DND-41 (cell line): ENCODE data around the gene HES5.
A peak's percentile ranks its signal among the peaks of the same experiment; 100 is the strongest.

Source experiments
- ATAC-seq: fragments of 200-7000 bp; cut with Tn5 transposase; 3 replicates; pipeline ENCODE4 v1.9.1; 2021; ENCODE audit warnings: low read depth; ENCODE audit not compliant: insufficient read depth
- DNase-seq: peaks from one replicate; pipeline ENCODE4 v3.0.0-alpha.2; 2020
- H2AFZ ChIP-seq: 2 replicates; pipeline ENCODE4 v1.6.0; 2012; ENCODE audit warnings: low read depth, low read length
- H3K27ac ChIP-seq: 2 replicates; pipeline ENCODE4 v1.5.1; 2012; ENCODE audit warnings: low read length, inconsistent platforms
- H3K27me3 ChIP-seq: fragments of 200-600 bp; sonication (generic); 2 replicates; pipeline ENCODE4 v1.6.0; 2012; ENCODE audit warnings: low read length, mild to moderate bottlenecking, inconsistent platforms; ENCODE audit not compliant: insufficient read depth, poor library complexity
- H3K36me3 ChIP-seq: 2 replicates; pipeline ENCODE4 v1.5.1; 2012; ENCODE audit warnings: low read length, inconsistent platforms; ENCODE audit not compliant: insufficient read depth
- H3K4me1 ChIP-seq: 2 replicates; pipeline ENCODE4 v1.5.1; 2012; ENCODE audit warnings: mild to moderate bottlenecking, low read length; ENCODE audit not compliant: insufficient read depth
- H3K4me2 ChIP-seq: 2 replicates; pipeline ENCODE4 v1.6.0; 2012; ENCODE audit warnings: mild to moderate bottlenecking, moderate library complexity, low read length, inconsistent platforms; ENCODE audit not compliant: insufficient read depth
- H3K4me3 ChIP-seq, 2 experiments: fragments of 200-600 bp in 1 of 2; shearing (Covaris generic) in 1 of 2; 2 replicates each; pipeline ENCODE4 v1.5.1; 2012 to 2016; ENCODE audit warnings: inconsistent platforms in 2 of 2, low read length in 2 of 2, mild to moderate bottlenecking in 2 of 2, low read depth in 1 of 2, moderate library complexity in 1 of 2
- H3K79me2 ChIP-seq: 2 replicates; pipeline ENCODE4 v1.6.0; 2012; ENCODE audit warnings: low read length, inconsistent platforms; ENCODE audit not compliant: insufficient read depth
- H3K9ac ChIP-seq: 2 replicates; pipeline ENCODE4 v1.6.0; 2012; ENCODE audit warnings: low read depth, mild to moderate bottlenecking, inconsistent platforms, low read length, moderate library complexity
- H3K9me3 ChIP-seq: 2 replicates; pipeline ENCODE4 v1.5.1; 2012; ENCODE audit warnings: low read length, moderate library complexity, mild to moderate bottlenecking, inconsistent platforms; ENCODE audit not compliant: insufficient read depth, severe bottlenecking
- H4K20me1 ChIP-seq: 2 replicates; pipeline ENCODE4 v1.6.0; 2012; ENCODE audit warnings: low read length; ENCODE audit not compliant: insufficient read depth
- CTCF ChIP-seq: IDR thresholded peaks from 2 replicates; pipeline ENCODE4 v1.5.1; 2012; ENCODE audit warnings: borderline replicate concordance, low read length, moderate library complexity, mild to moderate bottlenecking; ENCODE audit not compliant: poor library complexity, severe bottlenecking; ENCODE audit errors: extremely low read depth
- EZH2 ChIP-seq: IDR thresholded peaks from 3 replicates; pipeline ENCODE4 v1.6.1; 2012; ENCODE audit warnings: borderline replicate concordance, low read depth, mild to moderate bottlenecking, moderate library complexity, low read length, inconsistent platforms; ENCODE audit not compliant: severe bottlenecking

Gene HES5

GRCh38 chr1:2564815-2565374 is 34.8 kb upstream of the HES5 start:
- Histone ChIP-seq H3K36me3 (no peaks in the 10 kb centered on the region), H3K4me3 (no peak overlapping the region), H3K9me3 (no peaks in the 10 kb centered on the region), H4K20me1 (no peaks in the 10 kb centered on the region), H3K27ac (no peak overlapping the region), H2AFZ (no peak overlapping the region), H3K4me2 (no peak overlapping the region), H3K27me3 (no peaks in the 10 kb centered on the region), H3K4me1 (no peaks in the 10 kb centered on the region), H3K9ac (no peak overlapping the region), H3K79me2 (no peaks in the 10 kb centered on the region)
- no peak for TF ChIP-seq CTCF
- TF ChIP-seq EZH2: no peak
- DNase-seq: no peak
- no peak for ATAC-seq

- no peak overlapping the region for H3K27ac ChIP-seq
- no peaks in the 10 kb centered on the region for H4K20me1 ChIP-seq
- 0 out of 3 replicates have a peak, but pooled peaks have one; percentile 16 for ATAC-seq
- no peaks in the 10 kb centered on the region for H3K4me1 ChIP-seq
- H3K4me3 ChIP-seq: no peak overlapping the region
- no peak overlapping the region for H3K9ac ChIP-seq
- H3K9me3 ChIP-seq: no peaks in the 10 kb centered on the region
- H3K4me2 ChIP-seq: no peak overlapping the region
- H2AFZ ChIP-seq: no peak overlapping the region
- TF ChIP-seq CTCF: no peak
- TF ChIP-seq EZH2: no peak
- DNase-seq: no peak
- H3K27me3 ChIP-seq: no peaks in the 10 kb centered on the region
- H3K36me3 ChIP-seq: no peaks in the 10 kb centered on the region
- H3K79me2 ChIP-seq: no peaks in the 10 kb centered on the region
Observed at GRCh38 chr1:2564006-2564814, 34.1 kb upstream of the HES5 start.

- Histone ChIP-seq H3K27ac (no peak overlapping the region), H4K20me1 (no peaks in the 10 kb centered on the region), H3K4me2 (no peak overlapping the region), H2AFZ (no peak overlapping the region), H3K4me1 (no peaks in the 10 kb centered on the region), H3K9ac (no peak overlapping the region), H3K79me2 (no peaks in the 10 kb centered on the region), H3K4me3 (no peak overlapping the region), H3K9me3 (no peaks in the 10 kb centered on the region), H3K36me3 (no peaks in the 10 kb centered on the region), H3K27me3 (no peaks in the 10 kb centered on the region)
- no peak for ATAC-seq
- DNase-seq: no peak
- no peak for TF ChIP-seq EZH2
- no peak for TF ChIP-seq CTCF
Observed at GRCh38 chr1:2563205-2563604, 33.1 kb upstream of the HES5 start.
